ENCODE data around the gene AVEN. TPM values are rescaled to one million over a fixed set of nuclear protein-coding genes. Genes with fewer than 3 reads are reported as not detected.

The AVEN gene
- total and polyA plus RNA-seq, 4 donors, result 18.1 to 58.7 (median 27.0) TPM

Other genes with a start within 250 kb of the AVEN start
- not detected for gene CHRM5, start 70.7 kb downstream of the AVEN start, total RNA-seq
- gene CHRM5, start 70.7 kb downstream of the AVEN start, polyA plus RNA-seq, result not detected
- 10 to 100 TPM; 53.5 to 60.1 TPM for gene EMC7, start 62.7 kb upstream of the AVEN start, total RNA-seq
- gene EMC7, start 62.7 kb upstream of the AVEN start, polyA plus RNA-seq, result 10 to 100 TPM; 65.4 to 91.5 TPM
- gene PGBD4, start 62.9 kb upstream of the AVEN start, total RNA-seq, result 1 to 10 TPM; 1.7 TPM
- 1 to 10 TPM in 1 of 2 donors, under 1 TPM in 1; 0.13 to 1.4 TPM for gene PGBD4, start 62.9 kb upstream of the AVEN start, polyA plus RNA-seq
- 10 to 100 TPM; 64.5 to 64.7 TPM for gene KATNBL1, start 170.9 kb upstream of the AVEN start, total RNA-seq
- gene KATNBL1, start 170.9 kb upstream of the AVEN start, polyA plus RNA-seq, result 10 to 100 TPM; 16.4 to 32.0 TPM
- 10 to 100 TPM; 64.9 to 71.8 TPM for gene EMC4, start 185.8 kb upstream of the AVEN start, total RNA-seq
- 100 to 1,000 TPM; 105 to 130 TPM for gene EMC4, start 185.8 kb upstream of the AVEN start, polyA plus RNA-seq